GM15510 (cell line): Measurements from ENCODE around the gene GNE.

Experiments used
- POLR2A ChIP-seq: IDR thresholded peaks from 3 replicates; pipeline ENCODE4 v1.6.1; 2011; ENCODE audit warnings: borderline replicate concordance; ENCODE audit not compliant: insufficient read length; ENCODE audit errors: extremely low read depth

Gene GNE

DNA sequence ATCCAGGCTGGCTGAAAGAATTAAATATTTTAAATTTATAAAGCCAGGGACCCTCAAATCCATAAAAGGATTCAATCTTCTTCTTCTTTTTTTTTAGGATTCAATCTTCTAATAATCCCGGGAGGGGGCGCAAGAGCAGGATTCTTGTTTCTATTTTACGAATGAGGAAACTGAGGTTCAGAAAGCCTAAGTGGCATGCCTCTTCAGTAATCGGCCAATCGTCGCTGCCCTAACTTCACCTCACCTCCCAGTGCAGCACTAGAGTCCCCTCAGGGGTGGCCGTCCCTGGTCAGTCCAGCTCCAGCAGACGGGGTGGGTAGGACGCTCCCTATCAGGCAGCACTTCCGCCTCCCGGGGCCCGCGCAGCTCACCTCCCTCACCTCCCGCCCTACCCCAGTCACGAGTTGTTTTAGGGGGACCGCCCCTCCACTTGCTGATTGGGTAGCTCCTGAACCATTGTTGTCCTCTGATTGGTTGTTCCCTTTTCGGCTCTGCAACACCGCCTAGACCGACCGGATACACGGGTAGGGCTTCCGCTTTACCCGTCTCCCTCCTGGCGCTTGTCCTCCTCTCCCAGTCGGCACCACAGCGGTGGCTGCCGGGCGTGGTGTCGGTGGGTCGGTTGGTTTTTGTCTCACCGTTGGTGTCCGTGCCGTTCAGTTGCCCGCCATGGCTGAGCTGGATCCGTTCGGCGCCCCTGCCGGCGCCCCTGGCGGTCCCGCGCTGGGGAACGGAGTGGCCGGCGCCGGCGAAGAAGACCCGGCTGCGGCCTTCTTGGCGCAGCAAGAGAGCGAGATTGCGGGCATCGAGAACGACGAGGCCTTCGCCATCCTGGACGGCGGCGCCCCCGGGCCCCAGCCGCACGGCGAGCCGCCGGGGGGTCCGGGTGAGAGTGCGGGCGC lies 67.6 kb downstream of the GNE start, which contains the start of gene CLTA:
CLTA (plus strand) TSS at position 534 of the 902 bp plus-strand sequence; CDS start at position 670, 136 bp downstream.
- peak; percentile 99 for TF ChIP-seq POLR2A

DNA sequence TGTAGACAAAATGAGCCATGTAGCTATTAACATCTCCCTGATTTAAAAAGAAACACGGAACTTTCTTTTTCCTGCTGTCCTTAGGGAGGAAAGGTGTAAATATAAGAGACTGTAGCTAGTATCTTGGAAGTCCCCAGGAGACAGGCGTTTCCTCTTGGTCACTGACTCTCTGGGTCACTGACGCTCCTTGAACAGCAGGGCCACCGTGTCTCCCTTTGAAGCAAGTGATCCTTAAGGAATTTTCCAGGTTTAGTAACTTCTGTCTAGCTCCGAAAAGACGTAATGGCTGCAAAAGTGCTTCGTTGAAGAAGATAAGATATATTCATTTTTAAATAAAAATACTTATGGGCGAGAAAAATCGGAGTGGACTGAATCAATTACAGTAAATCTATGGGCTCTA lies 68.3 kb downstream of the GNE start:
- no peak for TF ChIP-seq POLR2A

DNA sequence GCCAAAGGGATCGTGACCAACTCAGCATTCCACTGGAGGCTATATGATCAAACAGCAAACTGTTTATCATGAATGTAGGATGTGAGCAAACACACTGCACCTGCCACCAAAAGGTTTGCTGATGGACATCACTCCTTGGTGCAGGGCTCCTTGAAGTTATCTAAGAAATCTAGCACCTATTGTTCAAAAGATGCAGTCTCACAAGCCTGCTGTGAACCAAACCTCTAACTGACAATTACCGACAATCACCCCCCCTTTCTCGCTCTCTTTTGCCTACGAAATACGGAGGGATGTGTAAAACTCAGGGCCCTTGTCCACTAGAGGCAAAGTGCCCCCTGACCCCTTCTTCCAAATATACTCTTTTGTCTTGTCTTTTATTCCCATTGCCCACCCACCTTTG lies 70.0 kb downstream of the GNE start:
- TF ChIP-seq POLR2A = no peak

DNA sequence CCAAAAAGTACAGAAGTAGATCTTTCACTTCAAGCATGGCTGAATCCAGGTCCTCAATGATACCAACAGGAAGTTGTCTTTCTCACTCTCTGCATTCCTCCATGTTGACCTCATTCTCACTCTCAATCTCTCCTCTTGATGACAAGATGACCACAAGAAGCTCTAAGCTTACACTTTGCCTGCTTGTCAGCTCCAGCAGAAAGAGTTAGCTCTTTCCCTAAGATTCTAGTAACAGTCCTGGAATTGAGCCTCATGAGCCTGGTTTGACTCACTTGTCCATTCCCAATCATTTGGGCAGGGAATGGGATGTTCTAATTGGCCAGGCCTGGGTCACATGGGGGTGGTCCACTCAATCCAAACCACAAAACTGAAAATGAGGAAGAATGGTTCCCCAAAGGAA lies 70.8 kb downstream of the GNE start:
- TF ChIP-seq POLR2A = no peak

DNA sequence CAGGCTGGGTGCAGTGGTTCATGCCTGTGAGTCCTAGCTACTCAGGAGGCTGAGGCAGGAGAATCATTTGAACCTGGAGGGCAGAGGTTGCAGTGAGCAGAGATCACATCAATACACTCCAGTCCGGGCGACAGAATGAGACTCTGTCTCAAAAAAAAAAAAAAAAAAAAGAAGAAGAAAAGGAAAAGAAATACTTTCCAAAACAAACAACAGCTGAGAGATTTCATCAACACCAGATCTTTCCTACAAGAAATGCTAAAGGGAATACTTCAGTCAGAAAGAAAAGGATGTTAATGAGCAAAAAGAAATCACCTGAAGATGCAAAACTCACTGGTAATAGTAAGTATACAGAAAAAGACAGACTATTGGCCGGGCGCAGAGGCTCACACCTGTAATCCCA lies 80.7 kb downstream of the GNE start:
- TF ChIP-seq POLR2A = no peak

DNA sequence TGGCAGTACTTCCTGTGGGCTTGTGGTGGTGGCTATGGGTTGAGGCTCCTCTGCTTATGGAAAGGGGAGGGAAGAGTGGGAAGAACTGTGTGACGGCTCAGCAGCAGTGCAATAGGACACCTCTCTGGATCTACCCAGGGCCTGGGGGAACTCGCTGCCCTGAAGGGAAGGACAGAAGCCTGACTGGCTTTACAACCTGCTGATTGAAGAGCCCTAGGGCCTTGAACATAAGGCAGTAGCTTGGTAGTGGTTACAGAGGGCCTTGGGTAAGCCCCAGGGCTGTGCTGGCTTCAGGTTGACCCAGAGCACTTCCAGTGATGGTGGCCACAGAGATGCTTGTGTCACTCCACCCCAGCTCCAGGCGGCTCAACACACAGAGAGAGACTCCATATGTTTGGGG lies 83.5 kb downstream of the GNE start:
- TF ChIP-seq POLR2A = no peak

DNA sequence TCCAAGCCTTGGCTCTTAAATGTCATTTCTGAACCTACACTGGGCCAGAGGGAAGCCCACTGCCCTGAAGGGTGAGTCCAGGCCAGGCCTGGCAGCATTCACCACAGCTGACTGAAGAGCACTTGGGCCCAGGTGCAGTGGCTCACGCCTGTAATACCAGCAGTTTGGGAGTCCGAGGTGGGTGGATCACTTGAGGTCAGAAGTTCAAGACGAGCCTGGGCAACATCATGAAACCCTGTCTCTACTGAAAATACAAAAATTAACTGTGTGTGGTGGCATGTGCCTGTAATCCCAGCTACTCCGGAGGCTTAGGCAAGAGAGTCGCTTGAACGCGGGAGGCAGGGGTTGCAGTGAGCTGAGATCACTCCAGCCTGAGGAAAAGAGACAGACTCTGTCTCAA lies 84.0 kb downstream of the GNE start:
- TF ChIP-seq POLR2A = no peak

DNA sequence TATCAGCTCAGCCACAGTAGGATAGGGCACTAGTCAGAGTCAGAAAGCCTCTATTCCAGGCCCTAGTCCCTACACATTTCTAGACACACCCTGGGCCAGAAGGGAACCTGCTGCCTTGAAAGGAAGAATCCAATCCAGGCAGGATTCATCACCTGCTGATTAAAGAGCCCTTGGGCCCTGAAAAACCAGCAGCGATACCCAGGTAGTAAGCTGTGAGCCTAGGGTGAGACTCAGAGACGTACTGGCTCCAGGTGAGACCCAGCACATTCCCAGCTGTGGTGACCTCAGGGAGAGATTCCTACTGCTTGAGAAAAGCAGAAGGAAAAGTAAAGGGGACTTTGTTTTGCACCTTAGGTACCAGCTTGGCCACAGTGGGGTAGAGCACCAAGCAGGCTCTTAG lies 84.4 kb downstream of the GNE start:
- TF ChIP-seq POLR2A = no peak

DNA sequence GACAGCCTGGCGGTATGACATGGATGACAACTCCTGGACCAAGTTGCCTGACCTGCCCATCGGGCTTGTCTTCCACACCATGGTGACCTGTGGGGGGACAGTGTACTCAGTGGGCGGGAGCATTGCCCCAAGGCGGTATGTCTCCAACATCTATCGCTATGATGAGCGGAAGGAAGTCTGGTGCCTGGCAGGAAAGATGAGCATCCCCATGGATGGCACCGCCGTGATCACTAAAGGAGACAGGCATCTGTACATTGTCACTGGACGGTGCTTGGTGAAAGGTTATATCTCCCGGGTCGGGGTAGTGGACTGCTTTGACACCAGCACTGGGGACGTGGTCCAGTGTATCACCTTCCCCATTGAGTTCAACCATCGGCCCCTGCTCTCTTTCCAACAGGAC lies 87.7 kb downstream of the GNE start:
- no peak for TF ChIP-seq POLR2A

DNA sequence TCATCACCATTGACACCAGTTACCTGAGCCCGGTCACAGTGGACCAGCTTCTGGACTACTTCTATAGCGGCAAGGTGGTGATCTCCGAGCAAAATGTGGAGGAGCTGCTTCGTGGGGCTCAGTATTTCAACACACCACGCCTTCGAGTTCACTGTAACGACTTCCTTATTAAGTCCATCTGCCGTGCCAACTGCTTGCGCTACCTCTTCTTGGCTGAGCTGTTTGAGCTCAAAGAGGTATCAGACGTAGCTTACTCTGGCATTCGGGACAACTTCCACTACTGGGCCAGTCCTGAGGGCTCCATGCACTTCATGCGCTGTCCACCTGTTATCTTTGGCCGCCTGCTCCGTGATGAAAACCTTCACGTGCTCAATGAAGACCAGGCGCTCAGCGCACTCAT lies 88.5 kb downstream of the GNE start:
- no peak for TF ChIP-seq POLR2A

DNA sequence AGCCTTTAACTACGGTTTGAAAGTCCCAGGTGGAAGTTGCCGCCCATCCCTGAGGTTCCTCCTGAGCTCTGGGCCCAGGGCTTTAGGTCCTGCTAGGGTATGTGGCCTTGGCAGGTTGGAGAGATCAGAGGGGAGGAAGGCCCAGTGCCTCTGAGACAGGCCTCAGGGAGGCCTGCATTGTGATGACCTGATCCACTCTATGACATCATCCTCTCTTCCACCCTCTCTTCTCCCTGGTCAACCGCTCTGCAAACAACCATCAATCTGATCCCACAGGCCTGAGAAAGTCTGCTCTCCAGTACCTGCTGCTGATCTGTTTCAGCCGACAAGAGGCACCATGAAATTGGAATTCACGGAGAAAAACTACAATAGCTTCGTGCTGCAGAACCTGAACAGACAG lies 89.1 kb downstream of the GNE start, which contains the start of gene CCIN:
CCIN (plus strand) TSS at position 223 of the 400 bp plus-strand sequence; CDS start at position 338, 115 bp downstream.
- TF ChIP-seq POLR2A = no peak

DNA sequence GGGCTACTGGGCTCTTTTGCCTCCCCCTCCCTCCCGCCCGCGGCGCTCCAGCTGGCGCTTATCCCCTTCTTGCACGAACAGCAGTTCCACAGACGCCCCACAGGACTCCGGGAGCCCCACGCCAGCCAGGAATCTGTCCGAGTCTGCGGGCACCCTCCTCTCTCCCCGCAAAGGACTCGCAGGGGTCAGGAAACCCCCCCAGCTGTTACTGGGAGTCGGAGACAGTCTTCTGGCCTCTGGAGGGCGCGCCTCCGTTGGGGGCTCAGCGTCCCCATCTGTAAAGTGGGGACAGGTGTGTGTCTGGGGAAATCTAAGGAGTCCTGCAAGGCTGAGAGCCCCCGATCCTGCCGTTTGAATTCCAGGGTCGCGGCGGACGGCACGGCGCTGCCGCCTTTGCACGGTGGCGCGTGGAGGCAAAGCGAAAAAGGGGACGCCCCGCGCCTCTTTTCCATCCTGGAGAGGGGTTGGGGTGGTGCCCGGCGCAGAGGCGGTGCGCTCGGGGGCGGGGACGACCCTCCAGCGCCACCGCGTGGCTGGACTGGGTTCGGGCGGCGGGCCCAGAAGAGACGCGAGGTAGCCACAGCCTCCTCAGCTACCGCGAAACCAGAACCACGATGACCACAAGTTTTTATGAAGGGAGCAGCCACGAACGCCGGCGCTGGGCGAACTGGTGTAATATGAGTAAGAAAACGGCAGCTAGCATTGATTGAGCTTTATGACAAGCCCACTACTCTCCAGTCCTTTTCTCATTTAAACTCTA lies 91.9 kb downstream of the GNE start:
- no peak for TF ChIP-seq POLR2A

DNA sequence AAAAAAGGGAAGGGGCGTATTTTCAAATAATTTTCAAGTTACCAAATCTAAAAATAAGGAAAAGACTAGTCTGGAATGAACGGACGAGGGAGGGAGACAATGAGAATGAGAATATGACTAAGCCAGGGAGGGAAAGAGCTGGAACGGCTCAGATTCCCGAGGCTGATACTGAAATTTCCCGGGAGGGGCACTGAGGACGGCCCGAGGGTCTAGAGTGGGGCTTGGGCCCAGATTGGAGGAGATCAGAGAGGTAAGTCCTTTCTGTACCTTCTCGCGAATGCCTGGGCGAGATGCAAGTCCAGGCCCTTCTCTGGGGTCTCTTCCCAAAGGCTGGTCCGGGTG lies 92.5 kb downstream of the GNE start:
- TF ChIP-seq POLR2A = no peak

DNA sequence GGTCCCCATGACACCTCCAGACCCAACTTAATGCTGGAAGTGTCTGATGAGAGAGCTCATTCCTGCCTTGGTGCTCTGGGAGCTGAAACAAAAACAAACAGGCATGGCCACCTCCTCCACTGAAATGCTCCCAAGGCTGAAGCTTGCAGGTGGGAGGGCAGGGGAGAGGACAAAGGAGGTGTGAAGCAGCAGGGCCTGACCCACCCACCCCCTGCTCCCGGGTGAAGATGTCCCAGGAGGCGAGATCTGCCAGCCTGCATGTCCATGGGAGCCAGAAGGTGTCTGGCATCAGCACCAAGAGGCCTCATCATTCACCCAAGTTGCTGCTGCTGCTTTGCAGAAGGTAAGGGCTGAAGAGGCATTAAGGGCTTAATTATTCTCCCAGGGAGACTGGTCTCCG lies 93.3 kb downstream of the GNE start:
- TF ChIP-seq POLR2A = no peak
